ENCODE data around the gene CCK.

DNA sequence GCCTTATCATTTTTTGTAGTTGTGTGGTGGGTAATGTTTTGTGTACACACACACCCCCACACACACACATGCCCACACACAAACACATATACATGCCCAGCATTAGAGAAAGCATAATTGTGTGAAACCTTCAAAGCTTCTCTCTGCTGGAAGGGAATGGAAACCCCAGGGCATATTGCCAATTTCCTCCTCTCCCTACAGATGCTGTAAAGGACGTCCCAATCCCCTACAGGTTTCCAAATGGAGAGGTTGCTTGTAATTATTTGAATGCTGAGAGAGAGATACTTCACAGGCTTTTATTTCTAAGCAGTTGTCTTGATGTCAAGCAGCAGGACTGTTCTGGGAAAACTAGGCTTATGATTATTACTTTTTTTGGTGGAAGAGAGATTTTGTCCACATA is 23.0 kb upstream of the CCK start:
- TF ChIP-seq RAD21 (conservative IDR thresholded peaks at IDR 0.05 in 1 of 2, IDR thresholded peaks at IDR 0.05 in 1 of 2) (no peak), POLR2A (IDR thresholded peaks at IDR 0.05; ENCODE audit: low read length) (no peak), MAFK (IDR thresholded peaks at IDR 0.05; ENCODE audit: partially characterized antibody) (no peak), MYC (IDR thresholded peaks at IDR 0.05; ENCODE audit: borderline replicate concordance, low read length) (no peak), EP300 (IDR thresholded peaks at IDR 0.05) (no peak), HOXB13 (CRISPR knock-in tag; IDR thresholded peaks at IDR 0.05; ENCODE audit: low read depth) (no peak), EHMT2 (IDR thresholded peaks at IDR 0.05; ENCODE audit: low read depth) (no peak)
- TF ChIP-seq, protein P1, sequence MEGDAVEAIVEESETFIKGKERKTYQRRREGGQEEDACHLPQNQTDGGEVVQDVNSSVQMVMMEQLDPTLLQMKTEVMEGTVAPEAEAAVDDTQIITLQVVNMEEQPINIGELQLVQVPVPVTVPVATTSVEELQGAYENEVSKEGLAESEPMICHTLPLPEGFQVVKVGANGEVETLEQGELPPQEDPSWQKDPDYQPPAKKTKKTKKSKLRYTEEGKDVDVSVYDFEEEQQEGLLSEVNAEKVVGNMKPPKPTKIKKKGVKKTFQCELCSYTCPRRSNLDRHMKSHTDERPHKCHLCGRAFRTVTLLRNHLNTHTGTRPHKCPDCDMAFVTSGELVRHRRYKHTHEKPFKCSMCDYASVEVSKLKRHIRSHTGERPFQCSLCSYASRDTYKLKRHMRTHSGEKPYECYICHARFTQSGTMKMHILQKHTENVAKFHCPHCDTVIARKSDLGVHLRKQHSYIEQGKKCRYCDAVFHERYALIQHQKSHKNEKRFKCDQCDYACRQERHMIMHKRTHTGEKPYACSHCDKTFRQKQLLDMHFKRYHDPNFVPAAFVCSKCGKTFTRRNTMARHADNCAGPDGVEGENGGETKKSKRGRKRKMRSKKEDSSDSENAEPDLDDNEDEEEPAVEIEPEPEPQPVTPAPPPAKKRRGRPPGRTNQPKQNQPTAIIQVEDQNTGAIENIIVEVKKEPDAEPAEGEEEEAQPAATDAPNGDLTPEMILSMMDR (IDR thresholded peaks at IDR 0.05), result no peak
- TF ChIP-seq, protein P2, sequence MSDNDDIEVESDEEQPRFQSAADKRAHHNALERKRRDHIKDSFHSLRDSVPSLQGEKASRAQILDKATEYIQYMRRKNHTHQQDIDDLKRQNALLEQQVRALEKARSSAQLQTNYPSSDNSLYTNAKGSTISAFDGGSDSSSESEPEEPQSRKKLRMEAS (IDR thresholded peaks at IDR 0.05), result no peak
- TF ChIP-seq, protein P3, sequence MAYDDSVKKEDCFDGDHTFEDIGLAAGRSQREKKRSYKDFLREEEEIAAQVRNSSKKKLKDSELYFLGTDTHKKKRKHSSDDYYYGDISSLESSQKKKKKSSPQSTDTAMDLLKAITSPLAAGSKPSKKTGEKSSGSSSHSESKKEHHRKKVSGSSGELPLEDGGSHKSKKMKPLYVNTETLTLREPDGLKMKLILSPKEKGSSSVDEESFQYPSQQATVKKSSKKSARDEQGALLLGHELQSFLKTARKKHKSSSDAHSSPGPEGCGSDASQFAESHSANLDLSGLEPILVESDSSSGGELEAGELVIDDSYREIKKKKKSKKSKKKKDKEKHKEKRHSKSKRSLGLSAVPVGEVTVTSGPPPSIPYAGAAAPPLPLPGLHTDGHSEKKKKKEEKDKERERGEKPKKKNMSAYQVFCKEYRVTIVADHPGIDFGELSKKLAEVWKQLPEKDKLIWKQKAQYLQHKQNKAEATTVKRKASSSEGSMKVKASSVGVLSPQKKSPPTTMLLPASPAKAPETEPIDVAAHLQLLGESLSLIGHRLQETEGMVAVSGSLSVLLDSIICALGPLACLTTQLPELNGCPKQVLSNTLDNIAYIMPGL (CRISPR knock-in tag; IDR thresholded peaks at IDR 0.05; ENCODE audit: borderline replicate concordance), result no peak
- TF ChIP-seq, protein P4, sequence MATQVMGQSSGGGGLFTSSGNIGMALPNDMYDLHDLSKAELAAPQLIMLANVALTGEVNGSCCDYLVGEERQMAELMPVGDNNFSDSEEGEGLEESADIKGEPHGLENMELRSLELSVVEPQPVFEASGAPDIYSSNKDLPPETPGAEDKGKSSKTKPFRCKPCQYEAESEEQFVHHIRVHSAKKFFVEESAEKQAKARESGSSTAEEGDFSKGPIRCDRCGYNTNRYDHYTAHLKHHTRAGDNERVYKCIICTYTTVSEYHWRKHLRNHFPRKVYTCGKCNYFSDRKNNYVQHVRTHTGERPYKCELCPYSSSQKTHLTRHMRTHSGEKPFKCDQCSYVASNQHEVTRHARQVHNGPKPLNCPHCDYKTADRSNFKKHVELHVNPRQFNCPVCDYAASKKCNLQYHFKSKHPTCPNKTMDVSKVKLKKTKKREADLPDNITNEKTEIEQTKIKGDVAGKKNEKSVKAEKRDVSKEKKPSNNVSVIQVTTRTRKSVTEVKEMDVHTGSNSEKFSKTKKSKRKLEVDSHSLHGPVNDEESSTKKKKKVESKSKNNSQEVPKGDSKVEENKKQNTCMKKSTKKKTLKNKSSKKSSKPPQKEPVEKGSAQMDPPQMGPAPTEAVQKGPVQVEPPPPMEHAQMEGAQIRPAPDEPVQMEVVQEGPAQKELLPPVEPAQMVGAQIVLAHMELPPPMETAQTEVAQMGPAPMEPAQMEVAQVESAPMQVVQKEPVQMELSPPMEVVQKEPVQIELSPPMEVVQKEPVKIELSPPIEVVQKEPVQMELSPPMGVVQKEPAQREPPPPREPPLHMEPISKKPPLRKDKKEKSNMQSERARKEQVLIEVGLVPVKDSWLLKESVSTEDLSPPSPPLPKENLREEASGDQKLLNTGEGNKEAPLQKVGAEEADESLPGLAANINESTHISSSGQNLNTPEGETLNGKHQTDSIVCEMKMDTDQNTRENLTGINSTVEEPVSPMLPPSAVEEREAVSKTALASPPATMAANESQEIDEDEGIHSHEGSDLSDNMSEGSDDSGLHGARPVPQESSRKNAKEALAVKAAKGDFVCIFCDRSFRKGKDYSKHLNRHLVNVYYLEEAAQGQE (IDR thresholded peaks at IDR 0.05), result no peak

Measured in A549 (cell line).